NT2/D1 (cell line): ENCODE results near the gene CPB2.

Experiments used
- YY1 ChIP-seq: IDR thresholded peaks from 2 replicates; pipeline ENCODE4 v1.6.1; 2011; ENCODE audit not compliant: insufficient read length, insufficient read depth
- ZNF274 ChIP-seq: IDR thresholded peaks from 2 replicates; pipeline ENCODE4 v1.6.1; 2011; ENCODE audit warnings: mild to moderate bottlenecking, low read depth, low read length

DNA sequence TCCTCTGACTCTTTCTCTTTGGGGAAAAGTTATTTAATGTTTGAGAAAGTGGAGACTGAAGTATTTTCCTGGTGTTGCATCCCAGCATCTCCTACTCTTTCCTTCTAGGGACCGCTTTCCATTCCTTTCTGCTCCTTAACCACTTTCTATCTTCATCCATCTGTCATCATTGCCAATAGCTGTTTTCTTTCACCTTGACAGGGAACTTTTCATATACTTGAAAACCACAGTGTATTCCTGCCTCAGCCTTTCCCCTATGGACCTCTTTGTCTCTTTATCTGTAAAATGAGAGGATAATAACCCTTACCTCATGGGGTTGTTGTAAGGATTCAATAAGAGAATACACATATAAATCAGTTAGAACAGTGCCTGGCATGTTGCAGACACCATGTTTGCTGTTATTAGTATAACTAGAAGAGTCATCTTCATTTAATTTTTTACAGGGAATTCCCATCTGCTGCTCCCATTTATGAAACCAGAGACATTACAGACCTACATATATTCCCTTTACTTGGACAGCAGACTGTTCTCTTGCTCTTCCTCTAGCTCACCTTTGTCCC is 45.4 kb upstream of the CPB2 start:
- TF ChIP-seq YY1: no peak
- TF ChIP-seq ZNF274: no peak
